Measurements from ENCODE around the gene MYBPC2.

MYBPC2 gene

DNA sequence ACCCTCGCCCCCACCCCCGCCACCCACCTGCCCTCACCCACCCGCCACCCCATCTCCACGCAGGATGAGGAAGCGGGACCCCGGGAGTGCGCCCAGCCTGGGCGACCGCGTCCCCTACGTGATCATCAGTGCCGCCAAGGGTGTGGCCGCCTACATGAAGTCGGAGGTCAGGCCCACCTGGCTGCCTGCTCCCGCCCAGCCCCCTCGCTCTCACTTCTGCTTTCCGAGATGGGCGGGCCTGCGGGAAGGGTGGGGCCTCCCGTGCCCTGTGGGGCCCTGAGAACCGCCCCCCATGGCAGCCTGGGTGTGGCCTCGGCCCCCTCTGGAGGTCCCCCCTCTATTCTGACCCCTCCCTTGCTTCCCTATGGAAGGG lies 17.0 kb upstream of the MYBPC2 start:
- Mint-ChIP-seq H3K4me1 (ENCODE audit: low read depth in 2 of 2) (peaks cover 6 to 13% of the 10 kb centered on the region in 2 donors), H3K27me3 (peaks cover 24 to 25% of the 10 kb centered on the region in 2 donors), H3K27ac (no peak overlapping the region), H3K4me3 (no peak overlapping the region), H3K36me3 (ENCODE audit: insufficient read depth) (peaks cover 4% of the 10 kb centered on the region), H3K9me3 (no peaks in the 10 kb centered on the region)
- ATAC-seq (replicated peaks) (peak; percentile 41), DNase-seq (no peak)

DNA sequence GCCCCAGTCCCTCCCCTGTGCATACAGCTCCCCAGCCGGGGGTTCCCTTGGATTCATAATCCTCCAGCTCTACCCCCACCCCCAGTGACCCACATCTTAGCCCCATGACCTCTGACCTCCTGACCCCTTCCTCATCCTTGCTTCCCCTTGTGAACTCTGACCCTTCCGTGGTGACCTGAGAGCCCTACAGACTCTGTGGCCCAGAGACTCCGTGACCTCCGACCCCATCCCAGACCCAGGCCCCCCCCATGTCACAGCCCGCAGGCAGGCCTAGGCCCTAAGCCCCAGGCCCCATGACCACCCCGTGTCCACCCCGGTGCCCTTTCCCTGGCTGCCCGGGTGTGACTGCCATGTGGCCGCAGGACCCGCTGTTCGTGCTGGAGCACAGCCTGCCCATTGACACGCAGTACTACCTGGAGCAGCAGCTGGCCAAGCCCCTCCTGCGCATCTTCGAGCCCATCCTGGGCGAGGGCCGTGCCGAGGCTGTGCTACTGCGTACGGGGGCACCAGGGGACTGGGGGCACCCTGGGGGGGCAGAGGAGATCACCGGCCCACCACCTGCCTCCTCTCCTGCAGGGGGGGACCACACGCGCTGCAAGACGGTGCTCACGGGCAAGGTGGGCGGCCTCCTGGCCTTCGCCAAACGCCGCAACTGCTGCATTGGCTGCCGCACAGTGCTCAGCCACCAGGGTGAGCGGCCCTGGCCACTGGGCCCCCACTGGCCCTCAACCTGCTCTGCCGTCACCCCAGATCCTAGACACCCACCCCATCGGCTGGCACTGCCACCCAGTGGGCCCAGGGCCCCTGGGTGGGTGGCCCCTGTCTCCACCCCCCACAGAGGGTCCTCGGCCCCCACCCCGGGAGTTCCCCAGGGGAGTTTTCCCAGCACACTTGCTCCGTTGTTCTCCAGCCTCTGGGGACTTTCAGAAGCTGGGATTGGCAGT lies 16.4 kb upstream of the MYBPC2 start:
- no peak for DNase-seq
- no peaks in the 10 kb centered on the region for H3K9me3 Mint-ChIP-seq
- no peak overlapping the region for H3K27ac Mint-ChIP-seq
- H3K4me3 Mint-ChIP-seq, result no peak overlapping the region
- peaks cover 4% of the 10 kb centered on the region for H3K36me3 Mint-ChIP-seq (ENCODE audit: insufficient read depth)
- peaks cover 6 to 13% of the 10 kb centered on the region in 2 donors for H3K4me1 Mint-ChIP-seq (ENCODE audit: low read depth in 2 of 2)
- peaks cover 31% of the 10 kb centered on the region in 2 donors for H3K27me3 Mint-ChIP-seq
- ATAC-seq (replicated peaks), result no peak

DNA sequence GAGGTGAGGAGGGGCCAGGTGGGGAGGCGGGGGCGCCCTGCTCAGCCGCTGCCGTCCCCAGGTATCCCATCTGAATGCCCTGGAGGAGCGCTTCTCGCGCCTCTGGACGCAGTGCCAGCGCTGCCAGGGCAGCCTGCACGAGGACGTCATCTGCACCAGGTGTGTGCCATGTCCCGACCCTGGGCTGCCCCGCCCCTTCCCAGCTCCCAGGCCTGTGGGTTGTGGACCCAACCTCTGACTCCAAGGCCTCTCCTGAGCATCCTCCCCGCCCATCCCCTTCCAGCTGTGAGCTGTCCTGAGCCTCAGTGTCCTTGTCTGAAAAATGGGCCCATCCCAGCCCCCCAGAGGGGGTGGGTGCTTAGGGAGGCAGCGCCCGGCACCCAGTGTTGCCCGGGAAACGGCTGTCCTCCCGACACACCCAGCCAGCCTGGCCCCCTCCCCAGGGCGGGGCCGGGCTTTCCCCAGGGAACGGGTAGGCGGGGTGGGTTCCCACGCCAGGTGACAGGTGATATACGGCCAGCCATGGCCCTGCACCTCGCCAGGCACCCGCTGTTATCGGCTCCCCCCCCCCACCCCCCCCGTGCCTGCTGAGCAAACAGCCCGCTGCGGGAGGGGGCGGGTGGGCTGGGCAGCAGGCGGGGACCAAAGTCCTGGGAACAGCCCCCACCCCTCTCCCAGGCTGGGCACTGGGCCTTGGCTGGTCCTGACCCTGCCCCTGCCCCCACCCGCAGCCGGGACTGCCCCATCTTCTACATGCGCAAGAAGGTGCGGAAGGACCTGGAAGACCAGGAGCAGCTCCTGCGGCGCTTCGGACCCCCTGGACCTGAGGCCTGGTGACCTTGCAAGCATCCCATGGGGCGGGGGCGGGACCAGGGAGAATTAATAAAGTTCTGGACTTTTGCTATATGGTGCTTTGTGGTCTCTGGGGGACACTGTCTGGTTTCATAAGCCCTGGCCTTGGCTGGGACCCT lies 15.3 kb upstream of the MYBPC2 start:
- Mint-ChIP-seq H3K4me1 (ENCODE audit: low read depth in 2 of 2) (peaks cover 6 to 13% of the 10 kb centered on the region in 2 donors), H3K27me3 (peaks cover 40 to 42% of the 10 kb centered on the region in 2 donors), H3K36me3 (ENCODE audit: insufficient read depth) (peaks cover under 1% of the 10 kb centered on the region), H3K9me3 (no peaks in the 10 kb centered on the region), H3K27ac (no peak overlapping the region), H3K4me3 (no peak overlapping the region)
- ATAC-seq (replicated peaks), result no peak
- no peak for DNase-seq

DNA sequence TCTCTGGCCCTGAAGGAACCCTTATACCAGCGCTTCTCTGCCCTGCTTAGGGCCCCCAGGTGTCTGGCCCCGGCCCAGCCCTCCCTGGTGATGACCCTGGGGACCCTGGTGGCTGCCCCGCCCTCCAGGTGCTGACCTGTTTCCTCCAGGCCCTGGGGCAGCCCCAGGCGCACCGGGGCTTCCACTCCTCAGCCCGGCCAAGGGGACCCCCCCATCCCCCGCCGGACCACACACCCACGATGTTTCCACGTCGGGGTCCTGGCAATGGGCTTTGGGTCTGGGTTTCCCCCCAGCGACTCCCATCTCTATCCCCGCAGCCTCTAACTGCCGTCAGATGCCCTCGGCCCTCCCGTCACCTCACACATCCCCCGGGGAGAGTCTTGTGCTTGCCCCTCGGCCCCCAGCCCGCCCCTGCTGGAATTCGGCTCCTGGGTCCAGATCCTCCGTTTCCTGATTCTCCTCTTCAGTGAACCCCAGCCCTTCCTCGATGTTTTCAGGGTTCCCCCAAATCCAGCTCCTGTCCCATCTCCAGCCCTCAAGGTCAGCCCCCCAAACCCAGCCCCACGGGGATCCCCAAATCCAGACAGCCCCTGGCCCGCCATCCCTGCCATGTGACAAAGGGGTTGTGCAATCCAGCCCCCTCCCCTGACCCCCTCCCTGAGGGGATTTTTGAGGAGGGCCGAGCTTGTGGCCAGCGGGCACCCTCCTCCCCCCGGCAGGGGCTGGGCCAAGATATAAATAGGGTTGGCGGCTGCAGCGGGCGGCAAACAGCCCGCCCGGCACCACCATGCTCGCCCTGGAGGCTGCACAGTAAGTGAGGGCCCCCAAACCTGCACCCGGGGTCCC lies 14.3 kb upstream of the MYBPC2 start, which contains the start of gene SPIB:
Gene SPIB, plus strand, starts transcription at position 763 of the 846 bp plus-strand sequence. Its CDS starts 25 bp downstream, at position 788.
- ATAC-seq (replicated peaks) (no peak), DNase-seq (no peak)
- Mint-ChIP-seq H3K9me3 (no peaks in the 10 kb centered on the region), H3K27ac (peak within 1 kb of the TSS in 1 of 2 donors; percentile 3), H3K4me1 (ENCODE audit: low read depth in 2 of 2) (peaks cover 6 to 13% of the 10 kb centered on the region in 2 donors), H3K4me3 (peak within 1 kb of the TSS in 1 of 2 donors; percentile 6), H3K36me3 (ENCODE audit: insufficient read depth) (peaks cover 3% of the 10 kb centered on the region), H3K27me3 (peaks cover 44 to 52% of the 10 kb centered on the region in 2 donors)

DNA sequence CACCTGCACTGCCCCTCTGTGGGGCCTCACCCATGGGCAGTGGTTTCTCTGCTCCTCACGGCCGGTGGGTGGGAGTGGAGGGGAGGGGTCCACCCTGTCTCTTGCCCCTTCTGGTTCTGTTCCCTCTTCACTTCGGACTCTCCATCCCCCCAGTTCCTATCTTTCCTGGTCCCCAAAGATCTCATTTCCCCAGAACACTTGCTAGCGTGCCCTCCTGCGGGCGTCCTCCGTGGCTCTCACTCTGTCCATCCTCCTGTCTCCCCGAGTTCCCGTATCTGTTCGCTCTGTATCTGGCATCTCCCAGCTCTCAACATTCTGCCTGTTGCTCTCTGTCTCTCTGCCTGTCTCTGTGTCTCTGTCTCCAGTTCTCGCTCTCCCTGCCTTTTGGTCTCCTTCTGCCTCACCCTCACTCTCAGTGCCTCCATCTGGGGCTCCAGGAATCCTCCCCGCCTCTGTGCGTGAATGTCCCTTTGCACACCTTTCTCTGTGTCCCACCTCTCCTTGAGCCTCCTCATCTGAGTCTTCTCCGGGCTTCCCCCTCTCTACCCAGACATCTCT lies 13.6 kb upstream of the MYBPC2 start:
- ATAC-seq (replicated peaks) (no peak), DNase-seq (no peak)
- H3K9me3 Mint-ChIP-seq, result no peaks in the 10 kb centered on the region
- H3K27me3 Mint-ChIP-seq, result peaks cover 49 to 59% of the 10 kb centered on the region in 2 donors
- peak overlapping the region in 1 of 2 donors; percentile 3 for H3K27ac Mint-ChIP-seq
- H3K4me1 Mint-ChIP-seq (ENCODE audit: low read depth in 2 of 2), result peaks cover 6 to 13% of the 10 kb centered on the region in 2 donors
- H3K36me3 Mint-ChIP-seq (ENCODE audit: insufficient read depth), result peaks cover 3% of the 10 kb centered on the region
- peak overlapping the region in 1 of 2 donors; percentile 6 for H3K4me3 Mint-ChIP-seq

DNA sequence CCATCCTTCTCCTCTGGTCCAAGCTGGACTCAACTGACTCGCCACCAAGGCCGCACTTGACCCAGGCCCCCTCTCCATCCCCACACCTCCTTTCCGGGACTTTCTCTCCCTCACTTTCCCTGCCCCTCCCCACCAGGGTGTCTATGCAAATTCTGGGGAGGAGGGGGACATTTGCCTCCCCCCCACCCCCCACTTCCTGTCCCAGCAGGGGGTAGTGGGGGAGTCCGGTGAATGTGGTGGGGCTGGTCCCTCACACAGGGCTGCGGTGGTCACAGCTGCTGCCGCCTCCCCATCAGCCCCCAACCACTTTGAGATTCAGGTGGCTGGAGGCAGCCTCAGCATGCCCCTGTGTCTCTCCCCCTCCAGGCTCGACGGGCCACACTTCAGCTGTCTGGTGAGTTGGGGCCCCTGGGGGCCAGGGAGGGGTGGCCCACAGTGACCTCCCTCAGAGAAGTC lies 13.1 kb upstream of the MYBPC2 start:
- ATAC-seq (replicated peaks) (no peak), DNase-seq (no peak)
- Mint-ChIP-seq H3K9me3 (no peaks in the 10 kb centered on the region), H3K27ac (no peak overlapping the region), H3K4me1 (ENCODE audit: low read depth in 2 of 2) (peaks cover 6 to 12% of the 10 kb centered on the region in 2 donors), H3K4me3 (peak overlapping the region in 1 of 2 donors; percentile 6), H3K27me3 (peaks cover 51 to 63% of the 10 kb centered on the region in 2 donors), H3K36me3 (ENCODE audit: insufficient read depth) (peaks cover 3% of the 10 kb centered on the region)

DNA sequence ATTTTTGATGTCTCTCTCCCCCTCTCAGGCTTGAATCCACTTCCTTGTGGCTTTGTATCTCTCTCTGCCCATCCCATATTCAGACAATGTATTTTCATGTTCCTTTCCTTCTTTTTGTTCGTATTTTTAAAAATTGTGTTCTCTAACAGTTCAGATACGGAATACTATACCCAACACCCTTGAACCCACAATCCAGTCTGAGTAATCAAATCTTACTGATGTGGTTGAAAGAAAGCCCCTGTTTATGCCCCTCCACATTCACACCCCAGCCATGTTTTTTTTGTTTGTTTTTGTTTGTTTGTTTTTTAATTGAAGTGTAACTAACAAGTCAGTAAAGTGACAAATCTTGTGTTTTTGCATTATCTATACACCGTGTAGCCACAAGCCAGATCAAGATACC lies 12.6 kb upstream of the MYBPC2 start:
- H3K27ac Mint-ChIP-seq, result no peak overlapping the region
- peak; percentile 54 for ATAC-seq (replicated peaks)
- peak overlapping the region in 1 of 2 donors; percentile 6 for H3K4me3 Mint-ChIP-seq
- H3K4me1 Mint-ChIP-seq (ENCODE audit: low read depth in 2 of 2), result peaks cover 6 to 9% of the 10 kb centered on the region in 2 donors
- peaks cover 3% of the 10 kb centered on the region for H3K36me3 Mint-ChIP-seq (ENCODE audit: insufficient read depth)
- DNase-seq, result no peak
- H3K9me3 Mint-ChIP-seq, result no peaks in the 10 kb centered on the region
- peaks cover 51 to 63% of the 10 kb centered on the region in 2 donors for H3K27me3 Mint-ChIP-seq

DNA sequence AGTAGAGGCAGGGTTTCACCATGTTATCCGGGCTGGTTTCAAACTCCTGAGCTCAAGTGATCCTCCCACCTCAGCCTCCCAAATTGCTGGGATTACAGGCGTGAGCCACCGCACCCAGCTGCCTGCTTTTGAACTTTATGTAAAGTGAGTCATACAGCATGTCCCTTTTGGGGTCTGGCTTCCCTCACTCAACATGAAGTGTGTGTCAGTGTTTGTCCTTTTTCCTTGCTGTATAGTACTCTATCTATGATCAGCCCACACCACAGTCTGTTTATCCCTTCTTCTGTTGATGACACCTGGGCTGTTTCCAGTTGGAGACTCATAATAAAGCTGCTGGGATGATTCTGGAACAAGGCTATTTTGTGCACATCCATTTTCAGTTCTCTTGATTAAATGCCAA lies 11.9 kb upstream of the MYBPC2 start:
- H3K4me3 Mint-ChIP-seq, result no peak overlapping the region
- H3K27me3 Mint-ChIP-seq, result peaks cover 51 to 63% of the 10 kb centered on the region in 2 donors
- DNase-seq (no peak), ATAC-seq (replicated peaks) (no peak)
- H3K9me3 Mint-ChIP-seq, result no peaks in the 10 kb centered on the region
- H3K36me3 Mint-ChIP-seq (ENCODE audit: insufficient read depth), result peaks cover 3% of the 10 kb centered on the region
- H3K27ac Mint-ChIP-seq, result no peak overlapping the region
- peaks cover 6 to 9% of the 10 kb centered on the region in 2 donors for H3K4me1 Mint-ChIP-seq (ENCODE audit: low read depth in 2 of 2)

DNA sequence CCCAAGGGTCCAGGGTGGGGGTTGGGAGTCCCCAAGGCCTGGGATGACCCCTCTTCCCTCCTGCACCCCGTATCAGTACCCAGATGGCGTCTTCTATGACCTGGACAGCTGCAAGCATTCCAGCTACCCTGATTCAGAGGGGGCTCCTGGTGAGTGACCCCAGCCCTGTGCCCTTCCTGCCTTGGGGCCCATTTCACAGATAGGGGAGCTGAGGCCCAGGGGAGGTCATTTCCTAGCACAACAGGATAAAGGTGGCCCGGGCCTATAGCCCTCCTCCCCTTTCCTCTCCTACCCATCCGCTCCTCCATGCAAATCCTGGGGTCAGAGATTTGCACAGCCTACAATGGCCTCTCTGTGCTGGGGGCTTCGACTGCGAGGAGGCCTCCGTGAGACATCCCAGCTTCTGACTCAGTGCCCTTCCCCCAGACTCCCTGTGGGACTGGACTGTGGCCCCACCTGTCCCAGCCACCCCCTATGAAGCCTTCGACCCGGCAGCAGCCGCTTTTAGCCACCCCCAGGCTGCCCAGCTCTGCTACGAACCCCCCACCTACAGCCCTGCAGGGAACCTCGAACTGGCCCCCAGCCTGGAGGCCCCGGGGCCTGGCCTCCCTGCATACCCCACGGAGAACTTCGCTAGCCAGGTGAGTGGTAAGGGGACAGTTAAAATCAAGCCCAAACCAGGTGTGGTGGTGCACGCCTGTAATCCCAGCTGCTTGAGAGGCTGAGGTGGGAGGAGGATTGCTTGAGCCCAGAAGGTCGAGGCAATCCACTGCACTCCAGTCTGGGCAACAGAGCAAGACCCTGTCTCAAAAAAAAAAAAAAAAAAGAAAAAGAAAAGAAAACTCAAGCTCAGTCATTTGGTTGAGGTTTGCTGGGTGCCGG lies 10.1 kb upstream of the MYBPC2 start:
- Mint-ChIP-seq H3K36me3 (ENCODE audit: insufficient read depth) (peaks cover 3% of the 10 kb centered on the region), H3K4me1 (ENCODE audit: low read depth in 2 of 2) (peaks cover 6 to 9% of the 10 kb centered on the region in 2 donors), H3K9me3 (no peaks in the 10 kb centered on the region), H3K27ac (peak overlapping the region; percentile 11 to 69), H3K27me3 (peaks cover 51 to 69% of the 10 kb centered on the region in 2 donors), H3K4me3 (no peak overlapping the region)
- DNase-seq, result no peak
- no peak for ATAC-seq (replicated peaks)

DNA sequence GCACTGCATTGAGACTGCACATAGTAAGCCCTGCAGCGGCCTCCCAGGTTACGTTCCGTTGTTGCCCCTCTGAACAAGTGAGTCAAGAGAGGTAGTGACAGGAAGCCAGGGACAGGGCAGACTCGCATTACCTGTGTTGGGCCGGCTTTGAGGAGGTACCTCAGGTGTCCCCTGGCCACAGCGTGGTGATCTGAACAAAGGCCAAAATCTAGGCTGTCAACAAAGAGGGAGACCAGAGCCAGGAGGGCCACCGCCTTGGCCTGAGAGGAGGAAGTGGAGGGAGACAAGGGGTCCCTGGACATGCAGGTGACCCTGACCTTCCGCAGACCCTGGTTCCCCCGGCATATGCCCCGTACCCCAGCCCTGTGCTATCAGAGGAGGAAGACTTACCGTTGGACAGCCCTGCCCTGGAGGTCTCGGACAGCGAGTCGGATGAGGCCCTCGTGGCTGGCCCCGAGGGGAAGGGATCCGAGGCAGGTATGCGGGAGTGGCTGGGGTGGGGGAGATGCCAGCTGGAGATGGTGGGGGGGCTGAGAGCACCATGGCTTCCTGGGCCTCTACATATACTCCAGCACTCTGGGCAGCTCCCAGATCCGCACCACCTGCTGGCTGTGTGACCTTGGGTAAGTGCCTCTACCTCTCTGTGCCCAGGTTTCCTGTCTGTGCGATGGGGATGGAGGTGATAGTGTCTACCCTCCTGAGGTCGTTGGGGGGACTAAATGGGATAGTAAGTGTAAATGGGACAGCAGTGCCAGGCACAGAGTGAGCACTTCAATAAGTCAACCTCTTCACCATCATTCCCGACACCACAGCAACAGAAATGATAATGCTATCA lies 9.2 kb upstream of the MYBPC2 start:
- no peak for DNase-seq
- peaks cover 48 to 70% of the 10 kb centered on the region in 2 donors for H3K27me3 Mint-ChIP-seq

DNA sequence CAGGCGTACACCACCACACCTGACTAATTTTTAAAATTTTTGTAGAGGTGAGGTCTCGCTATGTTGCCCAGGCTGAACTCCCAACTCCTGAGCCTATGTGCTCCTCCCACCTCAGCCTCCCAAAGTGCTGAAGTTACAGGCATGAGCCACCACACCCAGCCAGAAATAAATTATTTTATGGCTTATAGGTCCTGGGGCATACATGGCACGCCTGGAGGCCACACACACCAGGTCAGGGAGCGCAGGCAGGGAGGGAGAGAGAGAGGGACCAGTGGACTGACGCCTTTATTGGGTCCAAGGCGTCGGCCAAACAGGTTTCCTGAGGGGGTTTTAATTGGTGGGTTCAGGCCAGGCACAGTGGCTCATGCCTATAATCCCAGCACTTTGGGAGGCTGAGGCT lies 7.1 kb upstream of the MYBPC2 start:
- H3K4me3 Mint-ChIP-seq, result no peak overlapping the region
- H3K9me3 Mint-ChIP-seq, result no peaks in the 10 kb centered on the region
- H3K36me3 Mint-ChIP-seq (ENCODE audit: insufficient read depth), result peaks cover 3% of the 10 kb centered on the region
- ATAC-seq (replicated peaks) (no peak), DNase-seq (no peak)
- peaks cover 27 to 66% of the 10 kb centered on the region in 2 donors for H3K27me3 Mint-ChIP-seq
- H3K4me1 Mint-ChIP-seq (ENCODE audit: low read depth in 2 of 2), result peaks cover 0 to under 1% of the 10 kb centered on the region in 2 donors
- no peak overlapping the region for H3K27ac Mint-ChIP-seq

More for the DNA sequence above, 9.2 kb upstream of the MYBPC2 start:
- H3K36me3 Mint-ChIP-seq (ENCODE audit: insufficient read depth), result peaks cover 3% of the 10 kb centered on the region
- peaks cover 6 to 9% of the 10 kb centered on the region in 2 donors for H3K4me1 Mint-ChIP-seq (ENCODE audit: low read depth in 2 of 2)
- H3K4me3 Mint-ChIP-seq, result no peak overlapping the region
- ATAC-seq (replicated peaks), result no peak
- H3K9me3 Mint-ChIP-seq, result no peaks in the 10 kb centered on the region
- H3K27ac Mint-ChIP-seq, result no peak overlapping the region
